Astrocyte (in vitro differentiated cells and primary cell): ENCODE results near the gene CFAP74. TPM values are rescaled to one million over a fixed set of nuclear protein-coding genes. Genes with fewer than 3 reads are reported as not detected.

Experiments used
- DNase-seq: peaks from one replicate; pipeline ENCODE4 v3.0.0-alpha.2; 2010; ENCODE audit warnings: low read depth
- FAIRE-seq: peaks from 2 replicates; lab custom pipeline; 2011; peaks lifted over from hg19 to GRCh38; lab: Jason Lieb, UNC
- H2AFZ ChIP-seq: 2 replicates; pipeline ENCODE4 v1.6.0; 2012; ENCODE audit warnings: low read depth, low read length, inconsistent platforms
- H3K27ac ChIP-seq: 2 replicates; pipeline ENCODE4 v1.5.1; 2011; ENCODE audit warnings: low read depth, low read length, inconsistent platforms
- H3K27me3 ChIP-seq: 2 replicates; pipeline ENCODE4 v1.6.0; 2011; ENCODE audit warnings: low read length, inconsistent platforms; ENCODE audit not compliant: insufficient read depth
- H3K36me3 ChIP-seq: 2 replicates; pipeline ENCODE4 v1.5.1; 2011; ENCODE audit warnings: low read length, inconsistent platforms; ENCODE audit not compliant: insufficient read depth
- H3K4me1 ChIP-seq: 2 replicates; pipeline ENCODE4 v1.5.1; 2011; ENCODE audit warnings: low read length, inconsistent platforms; ENCODE audit not compliant: insufficient read depth
- H3K4me2 ChIP-seq: 2 replicates; pipeline ENCODE4 v1.6.0; 2012; ENCODE audit warnings: low read length, inconsistent platforms
- H3K4me3 ChIP-seq: 2 replicates; pipeline ENCODE4 v1.5.1; 2011; ENCODE audit warnings: low read depth, mild to moderate bottlenecking, low read length, inconsistent platforms; ENCODE audit not compliant: insufficient read depth
- H3K79me2 ChIP-seq: 2 replicates; pipeline ENCODE4 v1.6.0; 2012; ENCODE audit warnings: mild to moderate bottlenecking, low read length, inconsistent platforms; ENCODE audit not compliant: insufficient read depth
- H3K9ac ChIP-seq: 2 replicates; pipeline ENCODE4 v1.6.0; 2012; ENCODE audit warnings: mild to moderate bottlenecking, low read length, inconsistent platforms
- H3K9me3 ChIP-seq: 2 replicates; pipeline ENCODE4 v1.5.1; 2012; ENCODE audit warnings: low read depth, mild to moderate bottlenecking, low read length, inconsistent platforms; ENCODE audit not compliant: insufficient read depth
- H4K20me1 ChIP-seq: 2 replicates; pipeline ENCODE4 v1.6.0; 2012; ENCODE audit warnings: low read length, inconsistent platforms; ENCODE audit not compliant: insufficient read depth
- H3K27ac Mint-ChIP-seq: one replicate; pipeline ENCODE4 v1.8.0; 2021; ENCODE audit warnings: mild to moderate bottlenecking, mixed read lengths; ENCODE audit not compliant: unreplicated experiment
- H3K27me3 Mint-ChIP-seq: one replicate; pipeline ENCODE4 v1.8.0; 2021; ENCODE audit warnings: low read depth, mixed read lengths; ENCODE audit not compliant: unreplicated experiment
- H3K36me3 Mint-ChIP-seq: one replicate; pipeline ENCODE4 v1.8.0; 2021; ENCODE audit warnings: low read depth, mixed read lengths; ENCODE audit not compliant: unreplicated experiment
- H3K4me1 Mint-ChIP-seq: one replicate; pipeline ENCODE4 v1.8.0; 2021; ENCODE audit warnings: low read depth, mixed read lengths; ENCODE audit not compliant: unreplicated experiment
- H3K4me3 Mint-ChIP-seq: one replicate; pipeline ENCODE4 v1.8.0; 2021; ENCODE audit warnings: mild to moderate bottlenecking, moderate library complexity, mixed read lengths; ENCODE audit not compliant: unreplicated experiment
- H3K9me3 Mint-ChIP-seq: one replicate; pipeline ENCODE4 v1.8.0; 2021; ENCODE audit warnings: mild to moderate bottlenecking, mixed read lengths; ENCODE audit not compliant: unreplicated experiment
- CTCF ChIP-seq: IDR thresholded peaks from 2 replicates; pipeline ENCODE4 v1.5.1; 2011; ENCODE audit warnings: low read depth, mild to moderate bottlenecking, inconsistent platforms, low read length, moderate library complexity; ENCODE audit not compliant: insufficient read depth
- EZH2 ChIP-seq: IDR thresholded peaks from 2 replicates; pipeline ENCODE4 v1.6.1; 2012; ENCODE audit warnings: mild to moderate bottlenecking, low read length, inconsistent platforms; ENCODE audit not compliant: insufficient read depth
- total RNA-seq: library from RNA; stranded (reverse); gene quantifications from 2 replicates; pipeline ENCODE4 v1.2.1, GENCODE V29; 2021

The CFAP74 gene
- total RNA-seq, 1 donor from 2014 or later = not detected

GRCh38 chr1:1916851-1917251, 86.7 kb downstream of the CFAP74 start:
- Mint-ChIP-seq H3K27me3 (peaks cover 26% of the 10 kb centered on the region), H3K4me1 (no peaks in the 10 kb centered on the region), H3K4me3 (no peak overlapping the region), H3K9me3 (no peaks in the 10 kb centered on the region), H3K27ac (no peak overlapping the region), H3K36me3 (no peaks in the 10 kb centered on the region)
- Histone ChIP-seq H2AFZ (no peak overlapping the region), H3K4me1 (peaks cover 6% of the 10 kb centered on the region), H4K20me1 (no peaks in the 10 kb centered on the region), H3K27me3 (no peaks in the 10 kb centered on the region), H3K4me3 (no peak overlapping the region), H3K79me2 (no peaks in the 10 kb centered on the region), H3K9me3 (no peaks in the 10 kb centered on the region), H3K4me2 (no peak overlapping the region), H3K27ac (no peak overlapping the region), H3K36me3 (no peaks in the 10 kb centered on the region), H3K9ac (no peak overlapping the region)
- FAIRE-seq (no peak), DNase-seq (no peak)
- TF ChIP-seq CTCF = no peak
- no peak for TF ChIP-seq EZH2

GRCh38 chr1:1915911-1916840, 87.4 kb downstream of the CFAP74 start:
- no peak overlapping the region for H3K27ac Mint-ChIP-seq
- no peaks in the 10 kb centered on the region for H3K4me1 Mint-ChIP-seq

More at GRCh38 chr1:1915911-1916840, 87.4 kb downstream of the CFAP74 start:
- H3K36me3 Mint-ChIP-seq = no peaks in the 10 kb centered on the region
- H3K4me1 ChIP-seq = peaks cover 6% of the 10 kb centered on the region
- no peaks in the 10 kb centered on the region for H3K36me3 ChIP-seq
- no peaks in the 10 kb centered on the region for H3K9me3 Mint-ChIP-seq
- no peaks in the 10 kb centered on the region for H3K79me2 ChIP-seq
- H2AFZ ChIP-seq = no peak overlapping the region
- H3K4me2 ChIP-seq = no peak overlapping the region
- no peak overlapping the region for H3K27ac ChIP-seq
- TF ChIP-seq CTCF = no peak
- no peak for TF ChIP-seq EZH2
- H3K4me3 ChIP-seq = no peak overlapping the region
- H3K27me3 ChIP-seq = no peaks in the 10 kb centered on the region
- H3K9me3 ChIP-seq = no peaks in the 10 kb centered on the region
- peaks cover 29% of the 10 kb centered on the region for H3K27me3 Mint-ChIP-seq
- no peak overlapping the region for H3K4me3 Mint-ChIP-seq
- FAIRE-seq (no peak), DNase-seq (no peak)
- no peaks in the 10 kb centered on the region for H4K20me1 ChIP-seq
- H3K9ac ChIP-seq = no peak overlapping the region
